AG09309 (cell line): ENCODE data around the gene C11orf86.
"Not testable (repeated sequence)": the region's sequence is repeated elsewhere in the genome, so short reads cannot be mapped to it uniquely, and the experiment has no call there.

Experiments used
- DNase-seq: peaks from one replicate; pipeline ENCODE4 v3.0.0-alpha.2; 2010; ENCODE audit warnings: low read depth
- H3K4me3 ChIP-seq: 2 replicates; pipeline ENCODE4 v1.5.1; 2011; ENCODE audit warnings: mild to moderate bottlenecking, low read depth, low read length, moderate library complexity; ENCODE audit not compliant: control insufficient read depth
- CTCF ChIP-seq: IDR thresholded peaks from 2 replicates; pipeline ENCODE4 v1.5.1; 2011; ENCODE audit warnings: mild to moderate bottlenecking, low read depth, low read length, inconsistent platforms; ENCODE audit not compliant: insufficient read depth, control insufficient read depth; ENCODE audit errors: missing control alignments

Gene C11orf86

GRCh38 chr11:67001332-67001731 lies 26.2 kb downstream of the C11orf86 start:
- DNase-seq, result no peak
- H3K4me3 ChIP-seq, result no peak overlapping the region
- no peak for TF ChIP-seq CTCF

- no peak overlapping the region for H3K4me3 ChIP-seq
- TF ChIP-seq CTCF, result no peak
- no peak for DNase-seq
Measured at GRCh38 chr11:67002297-67002913, 27.3 kb downstream of the C11orf86 start.

GRCh38 chr11:67002921-67003411 lies 27.9 kb downstream of the C11orf86 start:
- no peak for DNase-seq

GRCh38 chr11:67005200-67005599 lies 30.1 kb downstream of the C11orf86 start:
- not testable (repeated sequence) for H3K4me3 ChIP-seq, DNase-seq

More at GRCh38 chr11:67002921-67003411, 27.9 kb downstream of the C11orf86 start:
- no peak for TF ChIP-seq CTCF
- no peak overlapping the region for H3K4me3 ChIP-seq

GRCh38 chr11:67006029-67006884 lies 31.2 kb downstream of the C11orf86 start:
- no peak overlapping the region for H3K4me3 ChIP-seq
- no peak for DNase-seq

GRCh38 chr11:67007126-67007525 lies 32.0 kb downstream of the C11orf86 start:
- no peak for DNase-seq
- H3K4me3 ChIP-seq, result no peak overlapping the region
- TF ChIP-seq CTCF, result no peak

More at GRCh38 chr11:67006029-67006884, 31.2 kb downstream of the C11orf86 start:
- no peak for TF ChIP-seq CTCF
